ENCODE data around the gene ARL17A.
"Not testable (repeated sequence)": the region's sequence is repeated elsewhere in the genome, so short reads cannot be mapped to it uniquely, and the experiment has no call there.

ARL17A gene

GRCh38 chr17:46579083-46580075 is at the start of gene ARL17A:
Gene ARL17A (minus strand): TSS chr17:46579691. CDS start chr17:46576322, 3,369 bp downstream.
- not testable (repeated sequence) for DNase-seq

DNA sequence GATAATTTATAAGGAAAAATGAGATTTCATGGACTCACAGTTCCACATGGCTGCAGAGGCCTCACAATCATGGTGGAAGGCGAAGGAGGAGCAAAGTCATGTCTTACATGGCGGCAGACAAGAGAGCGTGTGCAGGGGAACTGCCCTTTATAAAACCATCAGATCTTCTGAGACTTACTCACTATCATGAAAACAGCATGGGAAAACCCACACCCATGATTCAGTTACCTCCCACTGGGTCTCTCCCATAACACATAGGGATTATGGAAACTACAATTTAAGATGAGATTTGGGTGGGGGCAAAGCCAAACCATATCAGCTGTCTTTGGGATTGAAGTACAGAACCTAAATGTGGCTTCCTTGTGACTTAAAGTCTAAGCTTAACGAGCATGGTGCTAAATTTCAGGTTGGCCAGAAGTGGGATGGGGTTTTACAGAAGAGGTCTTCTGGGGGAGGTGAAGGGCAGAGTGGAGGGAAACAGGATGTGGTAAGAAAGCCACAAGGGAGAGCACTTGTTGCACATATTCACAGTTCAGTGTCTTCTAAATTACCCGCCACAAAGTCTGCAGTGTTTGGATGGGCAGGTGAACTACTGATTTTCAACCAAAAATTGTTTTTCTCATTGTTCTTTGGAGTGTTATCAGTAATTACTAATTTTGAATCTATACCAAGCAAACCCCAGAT is 49.4 kb upstream of the ARL17A start:
- DNase-seq: not testable (repeated sequence)

GRCh38 chr17:46627452-46627851 is 48.0 kb upstream of the ARL17A start:
- not testable (repeated sequence) for DNase-seq

DNA sequence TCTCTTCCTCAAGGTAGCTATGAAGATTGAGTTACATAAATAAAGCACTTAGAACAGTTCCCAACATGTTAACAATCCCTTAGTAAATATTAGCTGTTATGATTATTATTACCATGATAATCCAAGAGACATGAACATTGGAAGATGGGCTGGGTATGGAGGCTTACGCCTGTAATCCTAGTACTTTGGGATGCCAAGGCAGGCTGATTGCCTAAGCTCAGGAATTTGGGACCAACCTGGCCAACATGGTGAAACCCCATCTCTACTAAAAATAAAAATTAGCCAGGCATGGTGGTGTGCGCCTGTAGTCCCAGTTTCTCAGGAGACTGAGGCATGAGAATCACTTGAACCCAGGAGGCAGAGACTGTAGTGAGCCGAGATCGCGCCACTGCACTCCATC is 45.2 kb upstream of the ARL17A start:
- not testable (repeated sequence) for DNase-seq

DNA sequence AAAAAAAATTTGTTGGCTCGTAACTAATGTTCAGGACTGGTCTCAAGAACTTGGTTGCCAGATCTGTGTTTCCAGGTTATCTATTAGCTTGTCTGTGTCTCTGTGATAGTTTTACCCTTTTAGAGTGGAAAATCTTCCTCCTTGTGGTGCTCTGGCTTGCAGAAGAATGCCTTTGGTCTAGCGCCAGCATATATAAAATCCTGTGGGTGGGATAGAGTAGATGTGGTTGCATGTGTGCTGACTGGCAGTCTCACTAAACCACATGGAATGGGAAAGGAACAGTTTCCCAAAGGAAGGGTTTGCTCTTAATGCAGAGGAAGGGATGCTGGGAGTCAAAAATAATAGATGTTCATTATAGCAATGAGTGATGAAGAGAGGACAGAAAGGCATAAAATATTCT is 44.3 kb upstream of the ARL17A start:
- not testable (repeated sequence) for DNase-seq

- DNase-seq: not testable (repeated sequence)
These were observed 39.5 kb upstream of the ARL17A start for GRCh38 chr17:46618975-46619374.

- not testable (repeated sequence) for DNase-seq
These were observed 37.6 kb upstream of the ARL17A start for GRCh38 chr17:46617121-46617520.

DNA sequence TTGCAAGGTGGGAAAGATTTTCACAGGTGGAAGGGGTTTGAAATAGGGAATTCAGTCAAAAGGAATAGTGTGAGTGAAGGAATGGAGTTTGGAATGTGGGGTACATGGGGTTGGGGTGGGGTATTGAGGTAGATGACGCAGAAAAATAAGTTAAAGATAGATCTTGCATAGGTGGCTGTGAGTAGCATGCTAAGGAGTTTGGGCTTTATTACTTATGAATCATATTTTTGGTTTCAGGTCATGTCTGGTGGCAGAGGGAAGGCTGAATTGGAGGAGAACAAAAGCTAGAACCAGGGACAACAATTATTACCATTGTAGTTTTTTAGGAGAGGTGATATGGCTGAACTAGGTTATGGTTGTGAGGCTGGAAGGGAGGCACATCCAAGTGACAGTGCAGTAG is 34.4 kb upstream of the ARL17A start:
- not testable (repeated sequence) for DNase-seq

GRCh38 chr17:46611304-46611703 is 31.8 kb upstream of the ARL17A start:
- not testable (repeated sequence) for DNase-seq

- DNase-seq: not testable (repeated sequence)
These were observed 23.6 kb upstream of the ARL17A start for GRCh38 chr17:46603125-46603524.

GRCh38 chr17:46600767-46601166 is 21.3 kb upstream of the ARL17A start:
- not testable (repeated sequence) for DNase-seq

- not testable (repeated sequence) for DNase-seq
These were observed 18.9 kb upstream of the ARL17A start for GRCh38 chr17:46598344-46598931.

DNA sequence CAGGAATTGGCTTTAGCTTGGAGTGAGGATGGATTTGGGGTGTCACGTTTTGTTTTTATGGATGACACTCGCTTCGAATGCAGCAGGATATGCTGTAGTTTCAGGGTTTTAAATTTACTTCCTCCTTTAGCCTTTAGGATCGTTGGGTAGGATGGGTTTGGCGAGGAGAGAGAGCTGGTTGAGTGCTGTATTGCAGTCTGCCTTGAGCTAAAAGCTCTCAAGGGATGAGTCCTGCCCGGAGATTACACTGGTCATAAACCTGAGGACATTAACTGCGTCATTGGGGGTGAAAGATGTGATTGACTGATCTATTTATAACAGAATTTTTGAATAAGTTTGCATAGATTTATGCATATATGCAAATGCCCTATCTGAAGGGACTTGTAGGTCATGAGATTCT is 11.8 kb upstream of the ARL17A start:
- not testable (repeated sequence) for DNase-seq

GRCh38 chr17:46590157-46591146 is 11.0 kb upstream of the ARL17A start, which contains the start of gene NSF:
Gene NSF (plus strand): TSS chr17:46590669. CDS start chr17:46590776, 107 bp downstream.
- not testable (repeated sequence) for DNase-seq

DNA sequence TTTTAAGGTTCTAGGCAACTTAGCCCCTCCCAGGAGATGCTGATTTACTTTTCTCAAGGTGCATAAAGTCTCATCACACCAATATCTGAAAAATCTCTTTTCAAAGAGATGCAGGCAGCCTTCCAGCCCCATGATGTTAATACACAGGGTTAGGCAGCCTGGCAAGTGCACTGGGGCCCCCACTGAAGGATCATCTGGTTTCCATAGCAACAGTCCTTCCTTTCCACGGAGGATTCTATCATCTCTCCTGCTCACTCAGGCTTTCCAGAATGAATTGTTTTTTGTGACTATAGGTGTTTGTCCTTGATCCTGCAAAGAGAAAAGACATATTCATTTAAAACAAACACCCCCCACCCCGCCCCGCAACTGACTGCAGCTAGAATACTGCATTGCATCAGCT is 6.0 kb upstream of the ARL17A start:
- DNase-seq: not testable (repeated sequence)

- DNase-seq: not testable (repeated sequence)
These were observed 591 bp upstream of the ARL17A start for GRCh38 chr17:46580082-46580481.

DNA sequence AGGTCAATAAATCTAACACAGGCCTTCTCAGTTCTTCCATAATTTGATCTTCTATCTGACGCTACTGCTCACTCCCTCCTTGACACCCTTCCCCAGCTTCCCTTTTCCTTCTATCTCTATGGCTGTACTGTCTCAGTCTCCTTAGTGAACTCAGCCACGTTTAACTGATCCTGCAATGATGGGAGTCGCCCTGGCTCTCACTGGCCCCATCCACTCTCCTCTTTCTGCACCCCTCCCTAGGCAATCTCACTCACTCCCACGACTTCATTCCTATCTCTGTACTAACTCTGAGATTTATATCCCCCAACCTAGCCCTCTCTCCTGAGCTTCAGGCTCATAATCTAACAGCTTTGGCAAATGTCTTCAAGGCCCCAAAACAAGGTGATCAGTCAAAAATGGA is 7.7 kb downstream of the ARL17A start:
- DNase-seq: not testable (repeated sequence)

DNA sequence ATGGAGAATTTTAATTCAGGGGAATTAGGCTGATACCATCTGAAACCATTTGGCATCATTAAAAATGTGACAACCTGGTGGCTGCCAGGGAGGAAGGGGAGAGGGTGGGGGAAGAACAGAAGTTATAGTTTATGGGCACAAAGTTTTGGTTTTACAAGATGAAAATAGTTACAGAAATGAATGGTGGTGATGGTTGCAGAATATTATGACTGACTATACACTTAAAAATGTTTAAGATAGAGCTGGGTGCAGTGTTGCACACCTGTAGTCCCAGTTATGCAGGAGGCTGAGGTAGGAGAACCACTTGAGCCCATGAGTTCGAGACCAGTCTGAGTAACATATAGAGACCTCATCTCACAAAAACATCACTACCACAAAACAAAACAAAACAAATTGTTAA is 12.5 kb downstream of the ARL17A start:
- not testable (repeated sequence) for DNase-seq

DNA sequence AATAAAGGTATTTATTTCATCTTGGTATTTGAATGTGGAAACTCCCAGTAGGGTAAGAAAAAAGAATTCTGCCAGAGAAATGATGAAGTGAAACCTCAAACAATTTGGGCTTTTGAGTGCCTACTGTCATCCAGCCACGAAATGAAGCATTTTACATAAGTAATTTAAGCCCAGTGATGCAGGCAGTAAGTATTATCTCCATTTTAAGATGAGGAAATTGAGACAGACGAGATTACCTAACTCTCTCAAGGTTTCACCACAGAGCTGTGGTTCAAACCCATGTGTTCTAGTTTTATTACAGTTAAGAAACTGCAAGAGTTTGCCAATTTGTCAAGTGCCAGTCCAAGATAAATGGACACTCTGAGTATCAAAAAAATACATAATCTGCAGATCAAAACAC is 13.2 kb downstream of the ARL17A start:
- not testable (repeated sequence) for DNase-seq

GRCh38 chr17:46560048-46560447 is 19.4 kb downstream of the ARL17A start:
- not testable (repeated sequence) for DNase-seq

- not testable (repeated sequence) for DNase-seq
These were observed 20.3 kb downstream of the ARL17A start for GRCh38 chr17:46559155-46559554.

GRCh38 chr17:46548607-46549006 is 30.9 kb downstream of the ARL17A start:
- DNase-seq: not testable (repeated sequence)
